Fibroblast of gingiva (primary cell): ENCODE data around the gene EMCN.
"Not testable (repeated sequence)": the region's sequence is repeated elsewhere in the genome, so short reads cannot be mapped to it uniquely, and the experiment has no call there.

Source experiments
- DNase-seq: peaks from one replicate; pipeline ENCODE4 v3.0.0-alpha.2; 2011; ENCODE audit warnings: low read depth

Gene EMCN

GRCh38 chr4:100517864-100518341 is at the start of gene EMCN:
EMCN (minus strand) TSS chr4:100518022; CDS start chr4:100517914, 108 bp downstream.
- DNase-seq: peak; percentile 14

GRCh38 chr4:100566396-100566795 is 48.6 kb upstream of the EMCN start:
- DNase-seq: no peak

GRCh38 chr4:100557306-100557705 is 39.5 kb upstream of the EMCN start:
- no peak for DNase-seq

- DNase-seq: no peak
Measured at GRCh38 chr4:100555611-100556337, 38.0 kb upstream of the EMCN start.

GRCh38 chr4:100548200-100548560 is 30.4 kb upstream of the EMCN start:
- DNase-seq: no peak

GRCh38 chr4:100547541-100548199 is 29.8 kb upstream of the EMCN start:
- no peak for DNase-seq

- no peak for DNase-seq
Measured at GRCh38 chr4:100545427-100545826, 27.6 kb upstream of the EMCN start.

GRCh38 chr4:100540131-100540530 is 22.3 kb upstream of the EMCN start:
- DNase-seq: no peak

- DNase-seq: no peak
Measured at GRCh38 chr4:100539706-100540105, 21.9 kb upstream of the EMCN start.

GRCh38 chr4:100533741-100534140 is 15.9 kb upstream of the EMCN start:
- no peak for DNase-seq

- not testable (repeated sequence) for DNase-seq
Measured at GRCh38 chr4:100530161-100530560, 12.3 kb upstream of the EMCN start.

- no peak for DNase-seq
Measured at GRCh38 chr4:100525686-100526085, 7.9 kb upstream of the EMCN start.

- DNase-seq: no peak
Measured at GRCh38 chr4:100519205-100519604, 1.4 kb upstream of the EMCN start.

- no peak for DNase-seq
Measured at GRCh38 chr4:100516225-100516624, 1.6 kb downstream of the EMCN start.

GRCh38 chr4:100511896-100512295 is 5.9 kb downstream of the EMCN start:
- no peak for DNase-seq

- DNase-seq: peak; percentile 21
Measured at GRCh38 chr4:100510551-100510950, 7.3 kb downstream of the EMCN start.

- DNase-seq: no peak
Measured at GRCh38 chr4:100509386-100509785, 8.4 kb downstream of the EMCN start.

GRCh38 chr4:100508691-100509090 is 9.1 kb downstream of the EMCN start:
- no peak for DNase-seq

GRCh38 chr4:100504086-100504874 is 13.5 kb downstream of the EMCN start:
- DNase-seq: no peak

GRCh38 chr4:100497791-100498190 is 20.0 kb downstream of the EMCN start:
- DNase-seq: no peak

GRCh38 chr4:100495074-100495473 is 22.7 kb downstream of the EMCN start:
- no peak for DNase-seq

- DNase-seq: peak; percentile 45
Measured at GRCh38 chr4:100494166-100494565, 23.7 kb downstream of the EMCN start.

GRCh38 chr4:100493756-100494155 is 24.1 kb downstream of the EMCN start:
- peak; percentile 5 for DNase-seq
